Uterus (tissue), 4 donors: ENCODE measurements around the gene UFC1. TPM values are rescaled to one million over a fixed set of nuclear protein-coding genes. Genes with fewer than 3 reads are reported as not detected.

Experiments used
- DNase-seq, 2 donors: peaks; one replicate each; pipeline ENCODE4 v3.0.0-alpha.2; 2019 to 2020
- H3K27ac ChIP-seq, 2 donors: fragments of 200-600 bp; sonication (generic); 1 replicate in 1 of 2; 2 replicates in 1 of 2; pipeline ENCODE4 v1.5.1; 2016 to 2018
- H3K27me3 ChIP-seq, 2 donors: fragments of 200-600 bp; sonication (generic); one replicate each; pipeline ENCODE4 v1.5.1; 2018 to 2019; ENCODE audit warnings: control low read depth in 1 of 2
- H3K36me3 ChIP-seq, 2 donors: fragments of 200-600 bp; sonication (generic); one replicate each; pipeline ENCODE4 v1.5.1; 2019; ENCODE audit warnings: control low read depth in 1 of 2
- H3K4me1 ChIP-seq, 2 donors: fragments of 200-600 bp; sonication (generic); one replicate each; pipeline ENCODE4 v1.5.1; 2018 to 2019; ENCODE audit warnings: control low read depth in 1 of 2
- H3K4me3 ChIP-seq, 2 donors: fragments of 200-600 bp; sonication (generic); 1 replicate in 1 of 2; 2 replicates in 1 of 2; pipeline ENCODE4 v1.5.1; 2018 to 2019; ENCODE audit warnings: mild to moderate bottlenecking in 1 of 2
- H3K9me3 ChIP-seq, 2 donors: fragments of 200-600 bp; sonication (generic); one replicate each; pipeline ENCODE4 v1.5.1; 2019; ENCODE audit warnings: control low read depth in 1 of 2
- POLR2A ChIP-seq, 2 donors: fragments of 450-650 bp; IDR thresholded peaks; one replicate each; pipeline ENCODE4 v1.6.1; 2016; ENCODE audit warnings: antibody characterized with exemption in 2 of 2, mild to moderate bottlenecking in 1 of 2, moderate library complexity in 1 of 2
- intact Hi-C: fragments of 100-400 bp; cut with DNase I; formaldehyde crosslinking; loops from one replicate; pipeline ENCODE4 v1.15.1; 2023; ENCODE audit warnings: low total_unique reads
- total RNA-seq, 4 donors: library from RNA; depleted of rRNA in 3 of 4; stranded (reverse); fragments of >200 nt in 3 of 4; gene quantifications; one replicate each; pipeline versions ENCODE4 v1.1.0 to v1.2.4, GENCODE V29; 2014 to 2023
- TF ChIP-seq, protein P1 (sequence below), 4 experiments: fragments of 200-600 bp in 2 of 4; fragments of 450-650 bp in 2 of 4; sonication (generic) in 2 of 4; IDR thresholded peaks; one replicate each; pipeline ENCODE4 v1.5.1; 2016 to 2019; ENCODE audit warnings: antibody characterized with exemption in 4 of 4, mild to moderate bottlenecking in 2 of 4, moderate library complexity in 1 of 4
- donor health status: DM: yes; HTN: yes; CAD: no.

Gene UFC1
- total RNA-seq, 4 donors from 2014 or later = 2.0 to 111 (median 62.9) TPM

DNA sequence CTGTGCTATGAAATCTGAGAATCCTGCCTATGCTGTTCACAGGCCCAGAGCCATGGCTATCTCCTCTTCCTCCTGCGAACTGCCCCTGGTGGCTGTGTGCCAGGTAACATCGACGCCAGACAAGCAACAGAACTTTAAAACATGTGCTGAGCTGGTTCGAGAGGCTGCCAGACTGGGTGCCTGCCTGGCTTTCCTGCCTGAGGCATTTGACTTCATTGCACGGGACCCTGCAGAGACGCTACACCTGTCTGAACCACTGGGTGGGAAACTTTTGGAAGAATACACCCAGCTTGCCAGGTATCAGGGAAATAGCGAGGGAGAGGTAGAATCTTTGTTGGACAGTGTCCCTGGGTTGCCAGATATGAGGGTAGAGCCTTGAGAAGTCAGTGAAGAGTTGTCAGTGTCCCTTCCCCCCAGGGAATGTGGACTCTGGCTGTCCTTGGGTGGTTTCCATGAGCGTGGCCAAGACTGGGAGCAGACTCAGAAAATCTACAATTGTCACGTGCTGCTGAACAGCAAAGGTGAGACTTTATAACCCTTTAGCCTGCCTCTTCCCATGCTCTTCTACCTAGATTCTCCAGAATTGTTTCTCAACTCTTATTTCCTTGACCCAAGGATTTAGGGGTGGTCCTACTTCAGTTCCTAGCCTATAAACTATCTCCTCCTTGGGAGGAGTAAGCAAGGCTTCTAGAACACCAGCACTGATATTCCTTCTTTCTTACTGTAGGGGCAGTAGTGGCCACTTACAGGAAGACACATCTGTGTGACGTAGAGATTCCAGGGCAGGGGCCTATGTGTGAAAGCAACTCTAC lies 34.5 kb upstream of the UFC1 start:
- DNase-seq = no peak
- no peak overlapping the region for H3K4me3 ChIP-seq
- peaks cover 7 to 16% of the 10 kb centered on the region in 2 donors for H3K4me1 ChIP-seq
- no peaks in the 10 kb centered on the region for H3K36me3 ChIP-seq
- intact Hi-C loops = no loop called here
- H3K27me3 ChIP-seq = no peaks in the 10 kb centered on the region
- H3K9me3 ChIP-seq = no peaks in the 10 kb centered on the region
- no peak for TF ChIP-seq POLR2A (IDR thresholded peaks at IDR 0.05)
- TF ChIP-seq, protein P1, sequence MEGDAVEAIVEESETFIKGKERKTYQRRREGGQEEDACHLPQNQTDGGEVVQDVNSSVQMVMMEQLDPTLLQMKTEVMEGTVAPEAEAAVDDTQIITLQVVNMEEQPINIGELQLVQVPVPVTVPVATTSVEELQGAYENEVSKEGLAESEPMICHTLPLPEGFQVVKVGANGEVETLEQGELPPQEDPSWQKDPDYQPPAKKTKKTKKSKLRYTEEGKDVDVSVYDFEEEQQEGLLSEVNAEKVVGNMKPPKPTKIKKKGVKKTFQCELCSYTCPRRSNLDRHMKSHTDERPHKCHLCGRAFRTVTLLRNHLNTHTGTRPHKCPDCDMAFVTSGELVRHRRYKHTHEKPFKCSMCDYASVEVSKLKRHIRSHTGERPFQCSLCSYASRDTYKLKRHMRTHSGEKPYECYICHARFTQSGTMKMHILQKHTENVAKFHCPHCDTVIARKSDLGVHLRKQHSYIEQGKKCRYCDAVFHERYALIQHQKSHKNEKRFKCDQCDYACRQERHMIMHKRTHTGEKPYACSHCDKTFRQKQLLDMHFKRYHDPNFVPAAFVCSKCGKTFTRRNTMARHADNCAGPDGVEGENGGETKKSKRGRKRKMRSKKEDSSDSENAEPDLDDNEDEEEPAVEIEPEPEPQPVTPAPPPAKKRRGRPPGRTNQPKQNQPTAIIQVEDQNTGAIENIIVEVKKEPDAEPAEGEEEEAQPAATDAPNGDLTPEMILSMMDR (IDR thresholded peaks at IDR 0.05) = peak in 2 of 4 experiments; percentile 13 to 14
- H3K27ac ChIP-seq = peak overlapping the region; percentile 46 to 91

DNA sequence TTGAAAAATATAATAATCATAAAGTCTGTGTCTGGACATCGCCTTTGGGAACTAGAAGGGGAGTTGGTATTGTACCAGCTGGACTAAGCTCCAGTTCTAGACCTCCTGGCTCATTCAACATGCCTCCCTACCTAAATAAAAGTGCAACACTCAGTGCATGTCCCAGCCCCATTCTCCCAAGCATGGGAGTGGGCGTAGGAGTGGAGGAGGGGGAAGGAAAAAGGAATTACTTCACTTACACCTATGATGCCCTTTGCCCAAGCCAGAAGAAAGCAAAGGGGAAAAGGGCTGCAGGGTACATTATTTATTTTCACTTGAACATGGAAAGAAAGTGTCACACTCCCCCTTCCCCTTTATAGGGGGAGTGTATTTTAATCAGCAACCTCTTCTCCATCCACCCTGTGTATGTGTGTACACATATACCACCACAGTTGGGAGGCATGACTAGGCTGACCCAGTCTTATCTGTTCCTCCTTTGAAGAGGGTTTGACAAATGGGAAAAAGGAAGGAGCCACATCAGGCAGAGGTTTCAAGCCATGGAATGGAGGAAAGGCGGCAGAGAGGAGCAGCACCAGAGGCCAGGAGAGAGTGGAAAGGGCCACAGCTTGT lies 32.6 kb upstream of the UFC1 start:
- no peak overlapping the region for H3K27ac ChIP-seq
- no peak for TF ChIP-seq POLR2A (IDR thresholded peaks at IDR 0.05)
- TF ChIP-seq, protein P1 (IDR thresholded peaks at IDR 0.05) = no peak
- no peak overlapping the region for H3K4me3 ChIP-seq
- H3K36me3 ChIP-seq = no peaks in the 10 kb centered on the region
- H3K4me1 ChIP-seq = peaks cover 7 to 16% of the 10 kb centered on the region in 2 donors
- no peaks in the 10 kb centered on the region for H3K9me3 ChIP-seq
- H3K27me3 ChIP-seq = no peaks in the 10 kb centered on the region
- DNase-seq = no peak
- intact Hi-C loops = no loop called here

DNA sequence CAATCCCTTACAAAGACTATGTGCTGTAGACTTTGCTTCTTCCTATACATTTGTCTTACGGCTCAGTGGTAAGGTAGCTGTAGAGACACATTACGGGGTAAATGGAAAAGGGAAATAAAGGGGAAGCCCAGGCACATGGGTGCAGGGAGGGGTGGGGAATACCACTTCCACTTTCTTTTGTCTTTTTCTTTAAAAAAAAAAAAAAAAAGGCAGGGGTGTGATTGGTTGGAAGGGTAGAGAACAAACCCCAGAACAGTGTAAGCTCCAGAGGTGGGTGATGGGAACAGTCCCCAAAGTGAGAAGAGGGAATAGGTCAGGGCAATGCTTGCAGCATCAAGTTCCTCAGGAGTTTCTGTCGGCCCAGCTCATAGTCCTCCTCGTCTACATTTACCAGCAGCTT lies 31.9 kb upstream of the UFC1 start:
- Histone ChIP-seq H3K27me3 (no peaks in the 10 kb centered on the region), H3K4me3 (no peak overlapping the region), H3K36me3 (no peaks in the 10 kb centered on the region), H3K27ac (no peak overlapping the region), H3K4me1 (peaks cover 7 to 11% of the 10 kb centered on the region in 2 donors), H3K9me3 (no peaks in the 10 kb centered on the region)
- TF ChIP-seq, protein P1 (IDR thresholded peaks at IDR 0.05) = no peak
- no peak for TF ChIP-seq POLR2A (IDR thresholded peaks at IDR 0.05)
- DNase-seq = no peak
- intact Hi-C loops = no loop called here

- H3K4me3 ChIP-seq = no peak overlapping the region
- peaks cover 8 to 12% of the 10 kb centered on the region in 2 donors for H3K4me1 ChIP-seq
- H3K9me3 ChIP-seq = no peaks in the 10 kb centered on the region
- H3K27me3 ChIP-seq = no peaks in the 10 kb centered on the region
- DNase-seq = no peak
- TF ChIP-seq, protein P1 (IDR thresholded peaks at IDR 0.05) = no peak
- no peak overlapping the region for H3K27ac ChIP-seq
- intact Hi-C loops = no loop called here
- no peaks in the 10 kb centered on the region for H3K36me3 ChIP-seq
Measured at GRCh38 chr1:161122967-161123366, 30.8 kb upstream of the UFC1 start.

DNA sequence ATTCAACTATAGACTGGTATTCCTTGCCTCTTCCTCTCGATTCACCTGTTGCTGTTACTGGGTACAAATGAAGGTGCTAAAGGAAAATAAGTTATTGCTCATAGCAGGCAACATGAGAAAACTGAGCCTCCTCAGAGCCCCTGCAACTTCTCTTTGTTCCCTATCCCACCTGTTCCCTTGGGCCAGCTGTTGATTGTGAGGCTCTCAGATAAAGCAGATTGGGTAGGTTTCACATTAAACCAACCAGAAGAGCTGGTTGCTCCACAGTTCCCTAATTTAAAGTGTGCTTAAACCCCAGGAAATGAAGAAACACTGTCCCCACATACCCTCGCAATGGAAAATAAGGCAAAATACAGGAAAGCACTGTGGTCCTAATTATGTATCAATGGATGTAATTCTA lies 26.1 kb upstream of the UFC1 start:
- Histone ChIP-seq H3K36me3 (no peaks in the 10 kb centered on the region), H3K9me3 (no peaks in the 10 kb centered on the region), H3K27ac (no peak overlapping the region), H3K4me3 (no peak overlapping the region), H3K27me3 (no peaks in the 10 kb centered on the region), H3K4me1 (peaks cover 0 to 9% of the 10 kb centered on the region in 2 donors)
- DNase-seq = no peak
- no peak for TF ChIP-seq POLR2A (IDR thresholded peaks at IDR 0.05)
- TF ChIP-seq, protein P1 (IDR thresholded peaks at IDR 0.05) = no peak
- intact Hi-C loops = no loop called here
